Osteoblast (primary cell): Measurements from ENCODE around the gene RNASE13. TPM values are rescaled to one million over a fixed set of nuclear protein-coding genes. Genes with fewer than 3 reads are reported as not detected.

Experiments used
- DNase-seq: peaks from one replicate; pipeline ENCODE4 v3.0.0; 2011; ENCODE audit warnings: low spot score, mixed read lengths; ENCODE audit not compliant: insufficient read length; ENCODE audit errors: missing footprints
- H2AFZ ChIP-seq: 2 replicates; pipeline ENCODE4 v1.6.0; 2011; ENCODE audit warnings: mild to moderate bottlenecking, low read length
- H3K27ac ChIP-seq: 2 replicates; pipeline ENCODE4 v1.5.1; 2011; ENCODE audit warnings: mild to moderate bottlenecking, low read depth, low read length, moderate library complexity
- H3K27me3 ChIP-seq: 2 replicates; pipeline ENCODE4 v1.6.0; 2012; ENCODE audit warnings: mild to moderate bottlenecking, control low read depth, inconsistent platforms, low read length, moderate library complexity; ENCODE audit not compliant: insufficient read depth
- H3K36me3 ChIP-seq: 2 replicates; pipeline ENCODE4 v1.5.1; 2011; ENCODE audit warnings: mild to moderate bottlenecking, low read length, control low read depth, moderate library complexity; ENCODE audit not compliant: insufficient read depth
- H3K4me1 ChIP-seq: 2 replicates; pipeline ENCODE4 v1.5.1; 2011; ENCODE audit warnings: mild to moderate bottlenecking, low read length, control low read depth, moderate library complexity; ENCODE audit not compliant: insufficient read depth
- H3K4me2 ChIP-seq: 2 replicates; pipeline ENCODE4 v1.6.0; 2011; ENCODE audit warnings: mild to moderate bottlenecking, low read length; ENCODE audit not compliant: insufficient read depth
- H3K4me3 ChIP-seq: fragments of 200-600 bp; sonication (generic); 3 replicates; pipeline ENCODE4 v1.5.1; 2012; ENCODE audit warnings: mild to moderate bottlenecking, low read length, inconsistent platforms; ENCODE audit not compliant: insufficient read depth
- H3K79me2 ChIP-seq: 2 replicates; pipeline ENCODE4 v1.6.0; 2012; ENCODE audit warnings: mild to moderate bottlenecking, low read length, control low read depth, inconsistent platforms; ENCODE audit not compliant: insufficient read depth
- H3K9me3 ChIP-seq: 2 replicates; pipeline ENCODE4 v1.5.1; 2011; ENCODE audit warnings: low read depth, low read length, control low read depth
- H4K20me1 ChIP-seq: 2 replicates; pipeline ENCODE4 v1.6.0; 2012; ENCODE audit warnings: mild to moderate bottlenecking, low read length, control low read depth; ENCODE audit not compliant: insufficient read depth
- total RNA-seq: library from RNA; depleted of rRNA; stranded (reverse); fragments of >200 nt; gene quantifications from 2 replicates; pipeline ENCODE4 v1.2.3, GENCODE V29; 2012
- TF ChIP-seq, protein P1 (sequence below): IDR thresholded peaks from 2 replicates; pipeline ENCODE4 v1.5.1; 2011; ENCODE audit warnings: mild to moderate bottlenecking, low read depth, low read length, moderate library complexity; ENCODE audit errors: extremely low read depth

The RNASE13 gene
- total RNA-seq, 1 donor: not detected

DNA sequence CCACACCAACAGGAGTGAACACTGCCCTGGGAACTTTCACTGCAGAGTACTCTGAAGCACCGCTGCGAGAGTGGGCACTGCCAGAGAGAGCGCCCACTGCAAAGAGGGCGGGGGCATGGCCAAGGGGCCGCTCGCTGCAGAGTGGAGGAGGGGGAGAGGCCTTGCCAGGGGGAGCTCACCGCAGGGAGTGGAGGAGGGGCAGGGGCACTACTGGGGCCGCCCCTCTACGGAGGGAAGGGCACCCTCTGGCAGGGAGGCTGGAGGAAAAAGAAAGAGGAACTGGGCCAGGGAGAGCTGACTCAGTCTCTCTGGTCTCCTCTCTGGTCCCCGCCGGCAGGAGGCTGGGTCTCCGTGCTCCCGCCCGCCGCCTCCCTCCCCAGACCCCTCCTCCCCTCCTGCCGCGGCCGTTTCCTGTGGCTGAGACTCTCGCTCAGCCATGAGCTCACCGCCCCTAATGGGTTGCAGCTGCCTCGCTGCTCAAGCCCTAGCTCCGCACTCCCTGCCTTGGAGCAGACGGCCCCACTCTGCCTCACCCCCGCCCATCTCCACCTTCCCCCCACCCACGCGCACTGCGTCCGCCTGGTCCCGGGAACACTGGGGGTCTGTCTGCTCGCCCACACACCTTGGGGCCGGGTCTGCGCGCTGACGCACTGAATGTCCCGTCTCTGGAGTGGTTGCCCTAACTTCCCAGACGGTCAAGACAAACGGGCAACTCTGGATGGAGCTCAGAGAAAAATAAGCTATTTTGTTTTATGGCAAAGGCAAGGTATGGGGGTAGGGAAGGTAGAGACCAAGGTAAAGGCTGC lies 36.8 kb upstream of the RNASE13 start:
- peak; percentile 99 for DNase-seq
- Histone ChIP-seq H2AFZ (peak overlapping the region; percentile 48), H3K27me3 (no peaks in the 10 kb centered on the region), H3K27ac (peak overlapping the region; percentile 91), H3K9me3 (no peaks in the 10 kb centered on the region), H3K4me3 (peak overlapping the region; percentile 76), H3K4me1 (peaks cover 35% of the 10 kb centered on the region), H3K79me2 (peaks cover 17% of the 10 kb centered on the region), H4K20me1 (peaks cover 19% of the 10 kb centered on the region), H3K4me2 (peak overlapping the region; percentile 93), H3K36me3 (peaks cover 31% of the 10 kb centered on the region)
- TF ChIP-seq, protein P1, sequence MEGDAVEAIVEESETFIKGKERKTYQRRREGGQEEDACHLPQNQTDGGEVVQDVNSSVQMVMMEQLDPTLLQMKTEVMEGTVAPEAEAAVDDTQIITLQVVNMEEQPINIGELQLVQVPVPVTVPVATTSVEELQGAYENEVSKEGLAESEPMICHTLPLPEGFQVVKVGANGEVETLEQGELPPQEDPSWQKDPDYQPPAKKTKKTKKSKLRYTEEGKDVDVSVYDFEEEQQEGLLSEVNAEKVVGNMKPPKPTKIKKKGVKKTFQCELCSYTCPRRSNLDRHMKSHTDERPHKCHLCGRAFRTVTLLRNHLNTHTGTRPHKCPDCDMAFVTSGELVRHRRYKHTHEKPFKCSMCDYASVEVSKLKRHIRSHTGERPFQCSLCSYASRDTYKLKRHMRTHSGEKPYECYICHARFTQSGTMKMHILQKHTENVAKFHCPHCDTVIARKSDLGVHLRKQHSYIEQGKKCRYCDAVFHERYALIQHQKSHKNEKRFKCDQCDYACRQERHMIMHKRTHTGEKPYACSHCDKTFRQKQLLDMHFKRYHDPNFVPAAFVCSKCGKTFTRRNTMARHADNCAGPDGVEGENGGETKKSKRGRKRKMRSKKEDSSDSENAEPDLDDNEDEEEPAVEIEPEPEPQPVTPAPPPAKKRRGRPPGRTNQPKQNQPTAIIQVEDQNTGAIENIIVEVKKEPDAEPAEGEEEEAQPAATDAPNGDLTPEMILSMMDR: no peak

DNA sequence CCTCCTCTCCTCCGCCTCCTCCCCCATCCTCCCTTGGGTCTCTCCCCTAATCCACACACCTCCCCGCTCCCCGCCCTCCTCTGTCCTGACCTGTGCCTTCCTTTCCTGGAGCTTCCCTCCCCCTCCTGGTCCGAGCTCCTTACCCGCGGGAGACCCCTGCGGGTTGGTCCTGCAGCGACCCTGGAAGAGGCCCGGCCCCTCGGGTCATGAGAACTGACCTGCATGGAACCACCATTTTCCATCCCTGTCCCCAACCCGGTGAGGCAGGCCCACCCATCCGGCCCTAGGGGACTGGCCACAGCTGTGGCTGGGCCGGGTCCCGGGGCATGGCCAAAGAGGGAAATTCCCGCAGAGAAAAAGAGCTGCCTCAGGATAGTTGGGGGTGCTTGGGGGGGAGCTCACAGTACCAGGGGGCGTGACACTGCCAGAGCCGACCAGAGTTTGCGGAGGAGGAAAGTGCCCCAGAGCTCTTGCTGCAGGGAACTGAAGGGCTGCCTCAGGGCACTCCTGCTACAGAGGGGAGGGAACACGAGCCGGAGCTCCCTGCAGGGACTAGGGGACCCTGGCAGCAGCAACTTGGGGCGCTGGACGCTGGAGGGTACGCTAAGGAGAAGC lies 36.1 kb upstream of the RNASE13 start:
- Histone ChIP-seq H2AFZ (peak overlapping the region; percentile 48), H3K27me3 (no peaks in the 10 kb centered on the region), H3K27ac (peak overlapping the region; percentile 91), H3K4me2 (peak overlapping the region; percentile 93), H4K20me1 (peaks cover 19% of the 10 kb centered on the region), H3K79me2 (peaks cover 17% of the 10 kb centered on the region), H3K36me3 (peaks cover 24% of the 10 kb centered on the region), H3K4me3 (peak overlapping the region; percentile 76), H3K4me1 (peaks cover 35% of the 10 kb centered on the region), H3K9me3 (no peaks in the 10 kb centered on the region)
- TF ChIP-seq, protein P1: no peak
- peak; percentile 96 for DNase-seq

DNA sequence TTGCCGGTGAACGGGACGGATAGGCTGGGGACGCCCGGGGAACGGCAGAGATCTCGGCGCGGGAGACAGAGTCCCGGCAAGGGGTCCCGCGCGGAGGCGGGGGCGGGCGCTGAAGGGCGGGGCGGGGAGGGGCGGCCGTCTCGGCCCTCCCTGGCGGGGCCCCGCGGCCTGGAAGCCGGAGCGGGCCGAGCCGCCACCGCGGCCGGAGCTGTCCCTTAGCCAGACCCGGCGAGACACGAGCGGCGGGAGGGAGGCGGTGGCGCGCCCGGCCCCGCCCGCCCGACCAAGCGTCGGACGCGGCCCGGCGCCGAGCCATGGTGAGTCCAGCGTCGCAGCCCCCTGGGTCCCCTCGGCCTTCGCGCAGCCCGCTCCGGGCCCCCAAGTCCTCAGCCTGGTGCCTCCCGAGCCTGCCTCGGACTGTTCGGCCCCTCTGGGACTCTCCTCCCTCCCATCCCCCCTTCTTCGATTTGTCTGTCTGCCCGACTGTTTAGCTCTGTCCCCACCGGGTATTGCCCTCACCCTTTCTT lies 35.5 kb upstream of the RNASE13 start, which contains the start of gene ARHGEF40:
TSS of gene ARHGEF40 (plus strand) at position 222 of the 527 bp plus-strand sequence. CDS start at position 315, 93 bp downstream.
- Histone ChIP-seq H3K36me3 (peaks cover 20% of the 10 kb centered on the region), H3K9me3 (no peaks in the 10 kb centered on the region), H3K27ac (peak within 1 kb of the TSS; percentile 91), H4K20me1 (peaks cover 19% of the 10 kb centered on the region), H3K27me3 (no peaks in the 10 kb centered on the region), H2AFZ (peak within 1 kb of the TSS; percentile 87), H3K79me2 (peaks cover 17% of the 10 kb centered on the region), H3K4me2 (peak within 1 kb of the TSS; percentile 93), H3K4me1 (peaks cover 35% of the 10 kb centered on the region), H3K4me3 (peak within 1 kb of the TSS; percentile 76)
- peak; percentile 92 for DNase-seq
- TF ChIP-seq, protein P1: no peak
